PC-9 (cell line): ENCODE measurements around the gene ASMT. TPM values are rescaled to one million over a fixed set of nuclear protein-coding genes. Genes with fewer than 3 reads are reported as not detected.
"Not testable (repeated sequence)": the region's sequence is repeated elsewhere in the genome, so short reads cannot be mapped to it uniquely, and the experiment has no call there.

ENCODE experiments used
- Bru-seq: library from RNA; stranded (reverse); fragments of 400-500 nt; gene quantifications from one replicate; lab custom pipeline; 2021; lab: Mats Ljungman, UMichigan
- BruChase-seq, 2 experiments: library from RNA; stranded (reverse); fragments of 400-500 nt; gene quantifications; one replicate each; lab custom pipeline; 2021; lab: Mats Ljungman, UMichigan
- BruUV-seq: library from RNA; stranded (reverse); fragments of 400-500 nt; replicated peaks from 2 replicates; lab custom pipeline; 2021; lab: Mats Ljungman, UMichigan
- CTCF ChIA-PET: fragments of 300-600 bp; sonication (Branson Sonifier 250); formaldehyde crosslinking; loops from one replicate; lab custom pipeline; 2022; ENCODE audit warnings: antibody characterized with exemption; lab: Charles Lee
- POLR2A ChIA-PET: fragments of 300-600 bp; sonication (Branson Sonifier 250); formaldehyde crosslinking; loops from one replicate; lab custom pipeline; 2022; ENCODE audit warnings: antibody characterized with exemption; ENCODE audit not compliant: unreplicated experiment; lab: Charles Lee
- DNase-seq, 2 experiments: peaks; one replicate each; pipeline versions ENCODE4 v3.0.0 to v3.0.0-alpha.2; 2015 to 2022; ENCODE audit warnings: mixed read lengths in 1 of 2
- H2AFZ ChIP-seq: fragments of 200-600 bp; sonication (generic); 2 replicates; pipeline ENCODE4 v1.8.1; 2017; ENCODE audit warnings: antibody characterized with exemption
- H3F3A ChIP-seq: fragments of 200-600 bp; sonication (generic); 2 replicates; pipeline ENCODE4 v1.8.1; 2017; ENCODE audit warnings: antibody characterized with exemption, mild to moderate bottlenecking, low read depth; ENCODE audit not compliant: insufficient read depth
- H3K27ac ChIP-seq: fragments of 200-600 bp; sonication (generic); 2 replicates; pipeline ENCODE4 v1.6.1; 2016; ENCODE audit warnings: mixed run types
- H3K27me3 ChIP-seq: fragments of 200-600 bp; sonication (generic); 2 replicates; pipeline ENCODE4 v1.6.1; 2016; ENCODE audit warnings: low read depth, mixed run types; ENCODE audit not compliant: insufficient read depth
- H3K36me3 ChIP-seq: fragments of 200-600 bp; sonication (generic); 2 replicates; pipeline ENCODE4 v1.6.1; 2016; ENCODE audit warnings: low read depth, mixed run types
- H3K4me1 ChIP-seq: fragments of 200-600 bp; sonication (generic); replicated peaks from 2 replicates; pipeline ENCODE4 v1.6.1; 2016; ENCODE audit warnings: mixed run types; ENCODE audit not compliant: insufficient read depth
- H3K4me2 ChIP-seq: fragments of 200-600 bp; sonication (generic); 2 replicates; pipeline ENCODE4 v1.6.1; 2017; ENCODE audit warnings: mixed run types
- H3K4me3 ChIP-seq: fragments of 200-600 bp; sonication (generic); 2 replicates; pipeline ENCODE4 v1.6.1; 2016; ENCODE audit warnings: mixed run types
- H3K79me2 ChIP-seq: fragments of 200-600 bp; sonication (generic); 2 replicates; pipeline ENCODE4 v1.6.1; 2017; ENCODE audit warnings: low read depth, mixed run types
- H3K9me2 ChIP-seq: fragments of 200-600 bp; sonication (generic); 2 replicates; pipeline ENCODE4 v1.8.1; 2017; ENCODE audit warnings: mild to moderate bottlenecking; ENCODE audit not compliant: insufficient read depth
- H3K9me3 ChIP-seq: fragments of 200-600 bp; sonication (generic); 2 replicates; pipeline ENCODE4 v1.8.1; 2016; ENCODE audit warnings: low read depth; ENCODE audit not compliant: insufficient read depth
- H4K20me1 ChIP-seq: fragments of 200-600 bp; sonication (generic); 2 replicates; pipeline ENCODE4 v1.8.1; 2017; ENCODE audit not compliant: insufficient read depth
- CTCF ChIP-seq: fragments of 200-600 bp; sonication (generic); conservative IDR thresholded peaks from 2 replicates; pipeline ENCODE4 v1.6.1; 2017; ENCODE audit warnings: mixed run types, antibody characterized with exemption, mild to moderate bottlenecking, moderate library complexity
- EZH2 ChIP-seq: fragments of 200-600 bp; sonication (generic); IDR thresholded peaks from 2 replicates; pipeline ENCODE4 v1.8.0; 2017; ENCODE audit warnings: antibody characterized with exemption, low read depth
- intact Hi-C: fragments of 100-400 bp; cut with micrococcal nuclease; formaldehyde crosslinking; loops from one replicate; pipeline ENCODE4 v1.10.0; 2022; ENCODE audit not compliant: unreplicated experiment
- long read RNA-seq: library from polyadenylated mRNA; stranded (forward); transcript quantifications from one replicate; pipeline ENCODE4 v2.0.0, GENCODE V29; 2022
- total RNA-seq: library from RNA; stranded (reverse); gene quantifications from 2 replicates; pipeline ENCODE4 v1.2.3, GENCODE V29; 2021

ASMT gene
- not detected in 2 replicates for total RNA-seq
- Bru-seq, nascent RNA: percentile 3 among the genes with signal in this experiment
- BruChase-seq, experiment 1, labeled RNA remaining after a 2-hour chase: percentile 8 among the genes with signal in this experiment
- percentile 9 among the genes with signal in this experiment for BruChase-seq, experiment 2, labeled RNA remaining after a 6-hour chase
- long read RNA-seq: 0 reads

- Histone ChIP-seq H3K4me3 (no peak within 1 kb of the TSS), H3K27me3 (peaks cover 9% of the 10 kb centered on the region; the same call in 1 of the 2 replicates), H3K4me1 (no peaks in the 10 kb centered on the region), H3K27ac (no peak within 1 kb of the TSS), H3K4me2 (no peak within 1 kb of the TSS), H2AFZ (no peak within 1 kb of the TSS), H3K79me2 (no peaks in the 10 kb centered on the region), H4K20me1 (no peaks in the 10 kb centered on the region), H3K36me3 (no peaks in the 10 kb centered on the region), H3F3A (no peaks in the 10 kb centered on the region), H3K9me3 (no peaks in the 10 kb centered on the region), H3K9me2 (no peaks in the 10 kb centered on the region)
- BruUV-seq: no TSS peak
- POLR2A ChIA-PET: no interaction called here
- DNase-seq: no peak
- CTCF ChIA-PET: no interaction called here
- no peak for TF ChIP-seq EZH2
- intact Hi-C loops: no loop called here
Measured at GRCh38 chrX:1614927-1615326, at the start of gene ASMT. ASMT (plus strand) TSS chrX:1615059; CDS start chrX:1615200, 141 bp downstream.

GRCh38 chrX:1574181-1574580 lies 40.7 kb upstream of the ASMT start:
- POLR2A ChIA-PET, H3K9me2 ChIP-seq, H3K4me1 ChIP-seq, H3F3A ChIP-seq, BruUV-seq, CTCF ChIA-PET, H3K4me3 ChIP-seq, H3K9me3 ChIP-seq, intact Hi-C loops, H3K27ac ChIP-seq, H3K4me2 ChIP-seq, H3K79me2 ChIP-seq, H3K36me3 ChIP-seq, H2AFZ ChIP-seq, H4K20me1 ChIP-seq, H3K27me3 ChIP-seq, DNase-seq: not testable (repeated sequence)

GRCh38 chrX:1576201-1576992 lies 38.5 kb upstream of the ASMT start:
- CTCF ChIA-PET: no interaction called here
- no peak for TF ChIP-seq CTCF
- TF ChIP-seq EZH2: no peak

GRCh38 chrX:1577845-1578244 lies 37.0 kb upstream of the ASMT start:
- H3K27ac ChIP-seq: no peak overlapping the region
- 0 out of 2 replicates have a peak, but pooled peaks cover 3% of the 10 kb centered on the region for H3K4me1 ChIP-seq
- no peaks in the 10 kb centered on the region for H3K9me2 ChIP-seq
- BruUV-seq: no TSS peak
- no peak for DNase-seq
- TF ChIP-seq CTCF (no peak), EZH2 (no peak)
- no peaks in the 10 kb centered on the region for H4K20me1 ChIP-seq
- H3F3A ChIP-seq: peaks cover 3% of the 10 kb centered on the region; the same call in 1 of the 2 replicates
- H3K4me3 ChIP-seq: no peak overlapping the region
- ChIA-PET POLR2A (no interaction called here), CTCF (no interaction called here)
- no peaks in the 10 kb centered on the region for H3K27me3 ChIP-seq
- intact Hi-C loops: no loop called here
- H3K79me2 ChIP-seq: no peaks in the 10 kb centered on the region
- no peak overlapping the region for H2AFZ ChIP-seq
- no peaks in the 10 kb centered on the region for H3K9me3 ChIP-seq
- H3K4me2 ChIP-seq: no peak overlapping the region
- no peaks in the 10 kb centered on the region for H3K36me3 ChIP-seq

More at GRCh38 chrX:1576201-1576992, 38.5 kb upstream of the ASMT start:
- H2AFZ ChIP-seq: no peak overlapping the region
- no peaks in the 10 kb centered on the region for H3K79me2 ChIP-seq
- BruUV-seq: no TSS peak
- no peak overlapping the region for H3K4me3 ChIP-seq
- intact Hi-C loops: no loop called here
- H3F3A ChIP-seq: no peaks in the 10 kb centered on the region
- H3K9me3 ChIP-seq: no peaks in the 10 kb centered on the region
- no peaks in the 10 kb centered on the region for H3K4me1 ChIP-seq
- H3K27me3 ChIP-seq: no peaks in the 10 kb centered on the region
- no peaks in the 10 kb centered on the region for H4K20me1 ChIP-seq
- no peaks in the 10 kb centered on the region for H3K36me3 ChIP-seq
- no peaks in the 10 kb centered on the region for H3K9me2 ChIP-seq
- H3K27ac ChIP-seq: no peak overlapping the region
- POLR2A ChIA-PET: no interaction called here
- no peak overlapping the region for H3K4me2 ChIP-seq
- DNase-seq: no peak
